Mucosa of descending colon (tissue), 3 donors: Measurements from ENCODE around the gene OSCAR. TPM values are rescaled to one million over a fixed set of nuclear protein-coding genes. Genes with fewer than 3 reads are reported as not detected.

Source experiments
- ATAC-seq: fragments of 200-7000 bp; cut with Tn5 transposase; one replicate; pipeline ENCODE4 v1.9.1; 2020; ENCODE audit warnings: mild to moderate bottlenecking, moderate library complexity
- DNase-seq, 3 donors: peaks; one replicate each; pipeline ENCODE4 v3.0.0-alpha.2; 2020
- H3K36me3 ChIP-seq: fragments of 200-600 bp; one replicate; pipeline ENCODE4 v1.8.0; 2021; ENCODE audit warnings: low read depth, mild to moderate bottlenecking
- H3K4me1 ChIP-seq: fragments of 200-600 bp; one replicate; pipeline ENCODE4 v1.8.0; 2021; ENCODE audit warnings: low read depth, mild to moderate bottlenecking
- H3K4me3 ChIP-seq: fragments of 200-600 bp; one replicate; pipeline ENCODE4 v1.8.0; 2021; ENCODE audit warnings: mild to moderate bottlenecking
- H3K9me3 ChIP-seq: fragments of 200-600 bp; one replicate; pipeline ENCODE4 v1.8.0; 2021; ENCODE audit warnings: mild to moderate bottlenecking
- intact Hi-C, 2 donors: fragments of 100-400 bp; cut with DNase I in 1 of 2; cut with micrococcal nuclease in 1 of 2; formaldehyde crosslinking; loops; one replicate each; pipeline versions ENCODE4 v1.11.0 to v1.11.1; 2022; cut with DNase I, micrococcal nuclease
- total RNA-seq, 3 donors: library from RNA; stranded (reverse); fragmentation: NEBNext Ultra II Directional in 2 of 3; extraction: Animal tissue kit (Norgen Biotek cat#: 25700) in 2 of 3; gene quantifications; one replicate each; pipeline versions ENCODE4 v1.2.1 to v1.2.4, GENCODE V29; 2021 to 2023
- TF ChIP-seq, protein P1 (sequence below): fragments of 200-600 bp; IDR thresholded peaks from one replicate; pipeline ENCODE4 v1.8.0; 2022; ENCODE audit warnings: antibody characterized with exemption, mild to moderate bottlenecking
- donor health status: DM: no; HTN: no; CAD: no; lungs with moderate emphysema.
- donor health status: DM: no; HTN: no; CAD: no.
- donor health status: DM: no; HTN: yes; CAD: no.

The OSCAR gene
- total RNA-seq, 3 donors from 2014 or later = 0.35 to 1.8 (median 1.4) TPM

DNA sequence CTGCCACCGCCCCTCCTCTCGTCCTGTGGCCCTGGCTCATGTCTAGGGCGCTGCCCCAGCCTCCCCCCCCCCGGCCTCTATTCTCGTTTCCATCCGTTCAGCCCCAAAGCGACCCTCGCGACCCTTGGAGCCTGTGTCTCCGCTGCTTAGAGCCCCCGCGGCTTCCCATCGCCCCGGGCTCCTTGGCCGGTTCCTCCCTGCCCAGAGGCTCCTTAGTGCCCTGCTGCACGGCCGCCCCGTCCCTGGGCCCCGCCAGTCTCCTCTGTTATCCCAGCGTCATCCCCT lies 27.8 kb upstream of the OSCAR start:
- no peak overlapping the region for H3K4me3 ChIP-seq
- no peaks in the 10 kb centered on the region for H3K4me1 ChIP-seq
- DNase-seq (no peak), ATAC-seq (no peak)
- TF ChIP-seq, protein P1, sequence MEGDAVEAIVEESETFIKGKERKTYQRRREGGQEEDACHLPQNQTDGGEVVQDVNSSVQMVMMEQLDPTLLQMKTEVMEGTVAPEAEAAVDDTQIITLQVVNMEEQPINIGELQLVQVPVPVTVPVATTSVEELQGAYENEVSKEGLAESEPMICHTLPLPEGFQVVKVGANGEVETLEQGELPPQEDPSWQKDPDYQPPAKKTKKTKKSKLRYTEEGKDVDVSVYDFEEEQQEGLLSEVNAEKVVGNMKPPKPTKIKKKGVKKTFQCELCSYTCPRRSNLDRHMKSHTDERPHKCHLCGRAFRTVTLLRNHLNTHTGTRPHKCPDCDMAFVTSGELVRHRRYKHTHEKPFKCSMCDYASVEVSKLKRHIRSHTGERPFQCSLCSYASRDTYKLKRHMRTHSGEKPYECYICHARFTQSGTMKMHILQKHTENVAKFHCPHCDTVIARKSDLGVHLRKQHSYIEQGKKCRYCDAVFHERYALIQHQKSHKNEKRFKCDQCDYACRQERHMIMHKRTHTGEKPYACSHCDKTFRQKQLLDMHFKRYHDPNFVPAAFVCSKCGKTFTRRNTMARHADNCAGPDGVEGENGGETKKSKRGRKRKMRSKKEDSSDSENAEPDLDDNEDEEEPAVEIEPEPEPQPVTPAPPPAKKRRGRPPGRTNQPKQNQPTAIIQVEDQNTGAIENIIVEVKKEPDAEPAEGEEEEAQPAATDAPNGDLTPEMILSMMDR = no peak
- H3K9me3 ChIP-seq = no peaks in the 10 kb centered on the region
- H3K36me3 ChIP-seq = peaks cover 8% of the 10 kb centered on the region
- intact Hi-C loops = no loop called here

DNA sequence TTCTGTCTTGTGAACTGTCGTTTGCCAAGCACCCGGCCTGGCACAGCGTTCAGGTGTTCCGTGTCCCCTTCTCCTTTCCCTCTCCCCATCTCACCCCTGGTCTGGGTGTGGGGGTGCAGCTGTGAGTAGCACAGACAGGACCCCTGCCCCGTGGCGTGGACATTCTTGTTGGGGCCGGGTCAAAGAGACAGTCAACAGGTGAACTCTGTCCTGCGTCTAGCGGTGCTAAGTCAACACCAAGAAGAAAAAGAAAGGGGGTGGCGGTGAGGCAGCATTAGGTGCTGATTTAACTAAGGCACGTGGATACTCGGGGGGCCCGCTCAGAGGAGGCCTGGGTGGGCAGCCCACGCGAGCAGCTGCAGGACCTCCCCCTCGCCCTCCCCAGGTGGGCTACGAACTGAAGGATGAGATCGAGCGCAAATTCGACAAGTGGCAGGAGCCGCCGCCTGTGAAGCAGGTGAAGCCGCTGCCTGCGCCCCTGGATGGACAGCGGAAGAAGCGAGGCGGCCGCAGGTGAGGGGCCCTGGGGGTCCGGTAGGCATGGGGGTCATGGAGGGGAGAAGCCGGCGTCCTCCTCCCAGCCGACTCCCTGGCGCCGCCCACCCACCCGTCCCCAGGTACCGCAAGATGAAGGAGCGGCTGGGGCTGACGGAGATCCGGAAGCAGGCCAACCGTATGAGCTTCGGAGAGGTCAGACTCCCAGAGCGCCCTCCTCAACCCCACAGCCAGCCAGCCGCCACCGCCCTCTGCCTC lies 27.3 kb upstream of the OSCAR start:
- Histone ChIP-seq H3K9me3 (no peaks in the 10 kb centered on the region), H3K4me1 (no peaks in the 10 kb centered on the region), H3K4me3 (no peak overlapping the region), H3K36me3 (peaks cover 8% of the 10 kb centered on the region)
- TF ChIP-seq, protein P1 = no peak
- intact Hi-C loops = no loop called here
- DNase-seq = no peak
- ATAC-seq = no peak

DNA sequence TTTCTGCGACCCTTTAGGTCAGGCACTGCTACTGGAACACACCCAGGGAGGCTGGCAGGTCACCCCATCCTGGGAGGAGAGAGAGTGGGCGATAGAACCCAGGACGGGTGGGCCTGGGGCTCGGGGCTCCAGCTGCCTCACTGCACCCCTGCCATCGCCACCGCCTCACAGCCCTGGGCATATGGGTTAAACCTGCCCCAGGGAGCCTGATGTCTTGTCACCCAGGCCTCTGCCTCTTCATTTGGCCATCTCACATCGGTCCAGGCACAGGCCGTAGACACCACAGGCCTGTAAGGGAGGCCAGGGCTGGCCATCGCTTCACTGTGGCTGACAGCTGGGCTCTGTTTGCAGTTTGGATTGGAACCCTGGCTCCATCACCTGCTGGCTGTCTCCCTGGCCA lies 25.1 kb upstream of the OSCAR start:
- ATAC-seq = no peak
- Histone ChIP-seq H3K9me3 (no peaks in the 10 kb centered on the region), H3K36me3 (peaks cover 8% of the 10 kb centered on the region), H3K4me1 (no peaks in the 10 kb centered on the region), H3K4me3 (no peak overlapping the region)
- TF ChIP-seq, protein P1 = no peak
- DNase-seq = no peak
- intact Hi-C loops = no loop called here

DNA sequence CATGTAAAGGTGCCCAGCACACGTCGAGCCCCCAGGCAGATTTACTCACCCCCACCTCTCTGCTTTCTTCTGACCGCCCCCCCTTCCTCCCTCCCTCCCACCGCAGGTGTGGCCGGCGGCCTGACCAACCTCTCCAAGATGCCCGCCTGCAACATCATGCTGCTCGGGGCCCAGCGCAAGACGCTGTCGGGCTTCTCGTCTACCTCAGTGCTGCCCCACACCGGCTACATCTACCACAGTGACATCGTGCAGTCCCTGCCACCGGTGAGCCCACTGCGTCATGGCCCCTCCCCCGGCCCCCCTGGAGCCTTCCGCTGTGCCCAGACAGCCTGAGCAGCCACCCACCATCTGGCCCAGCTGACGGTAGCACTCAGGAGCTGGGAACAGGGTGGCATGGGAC lies 23.8 kb upstream of the OSCAR start:
- TF ChIP-seq, protein P1 = no peak
- no peak overlapping the region for H3K4me3 ChIP-seq
- H3K9me3 ChIP-seq = no peaks in the 10 kb centered on the region
- H3K36me3 ChIP-seq = peaks cover 8% of the 10 kb centered on the region
- no peak for ATAC-seq
- H3K4me1 ChIP-seq = no peaks in the 10 kb centered on the region
- intact Hi-C loops = no loop called here
- no peak for DNase-seq

DNA sequence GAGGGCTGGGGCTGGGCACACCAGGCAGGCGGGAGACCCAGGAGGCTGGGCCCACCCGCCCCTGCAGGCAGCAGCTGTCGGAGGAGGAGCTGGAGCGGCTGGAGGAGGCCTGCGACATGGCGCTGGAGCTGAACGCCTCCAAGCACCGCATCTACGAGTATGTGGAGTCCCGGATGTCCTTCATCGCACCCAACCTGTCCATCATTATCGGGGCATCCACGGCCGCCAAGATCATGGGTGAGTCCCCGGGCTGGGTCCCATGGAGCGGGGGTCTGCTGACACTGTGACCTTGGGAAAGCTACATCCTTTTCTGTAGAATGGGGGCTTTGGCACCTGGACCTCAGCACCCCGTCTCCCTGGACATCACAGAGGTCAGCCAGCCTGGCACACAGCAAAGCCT lies 23.1 kb upstream of the OSCAR start:
- DNase-seq (no peak), ATAC-seq (no peak)
- Histone ChIP-seq H3K9me3 (no peaks in the 10 kb centered on the region), H3K36me3 (peaks cover 8% of the 10 kb centered on the region), H3K4me3 (no peak overlapping the region), H3K4me1 (no peaks in the 10 kb centered on the region)
- TF ChIP-seq, protein P1 = no peak
- intact Hi-C loops = no loop called here

DNA sequence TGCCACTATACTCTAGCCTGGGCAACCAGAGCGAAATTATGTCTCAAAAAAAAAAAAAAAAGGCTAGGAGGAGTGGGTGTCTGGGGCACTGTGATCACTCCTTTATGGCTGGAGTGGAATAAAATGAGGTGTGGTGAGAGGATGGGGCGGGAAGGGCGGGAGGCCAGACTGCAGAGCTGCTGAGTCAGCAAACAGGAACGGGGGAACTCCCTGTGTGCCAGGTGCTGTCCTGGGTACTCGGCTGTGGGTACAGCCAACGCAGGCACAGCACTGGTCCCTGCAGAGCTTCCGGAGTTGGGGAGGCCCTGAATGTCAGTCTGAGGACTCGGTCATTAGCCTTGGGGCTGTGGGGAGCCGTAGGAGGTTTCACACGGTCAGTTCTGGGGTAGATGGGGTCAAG lies 20.7 kb upstream of the OSCAR start:
- Histone ChIP-seq H3K9me3 (no peaks in the 10 kb centered on the region), H3K36me3 (peaks cover 8% of the 10 kb centered on the region), H3K4me1 (peaks cover 8% of the 10 kb centered on the region), H3K4me3 (no peak overlapping the region)
- peak in 1 of 3 donors; percentile 64 for DNase-seq
- TF ChIP-seq, protein P1 = no peak
- intact Hi-C loops = no loop called here
- ATAC-seq = peak; percentile 67
